Naive B cell (primary cell): ENCODE results near the gene SGO2. TPM values are rescaled to one million over a fixed set of nuclear protein-coding genes. Genes with fewer than 3 reads are reported as not detected.

ENCODE experiments used
- ATAC-seq, 2 donors: fragments of 150-1000 bp; cut with Tn5 transposase; 2 replicates each; pipeline ENCODE4 v1.10.0; 2021; ENCODE audit warnings: low read depth in 2 of 2, mild to moderate bottlenecking in 2 of 2, moderate library complexity in 2 of 2
- DNase-seq: peaks from one replicate; pipeline ENCODE4 v3.0.0; 2022
- H3K27ac Mint-ChIP-seq, 6 donors: one replicate each; pipeline ENCODE4 v1.8.0; 2020 to 2022; ENCODE audit warnings: mild to moderate bottlenecking in 6 of 6, mixed read lengths in 6 of 6, moderate library complexity in 5 of 6, inconsistent platforms in 2 of 6
- H3K27me3 Mint-ChIP-seq, 3 donors: one replicate each; pipeline ENCODE4 v1.8.0; 2021 to 2022; ENCODE audit warnings: mixed read lengths in 3 of 3, mild to moderate bottlenecking in 1 of 3
- H3K36me3 Mint-ChIP-seq, 2 donors: one replicate each; pipeline ENCODE4 v1.8.0; 2020 to 2022; ENCODE audit warnings: mixed read lengths in 2 of 2, inconsistent platforms in 1 of 2, mild to moderate bottlenecking in 1 of 2
- H3K4me1 Mint-ChIP-seq, 3 donors: one replicate each; pipeline ENCODE4 v1.8.0; 2020 to 2022; ENCODE audit warnings: mixed read lengths in 3 of 3, inconsistent platforms in 1 of 3, mild to moderate bottlenecking in 1 of 3, moderate library complexity in 1 of 3
- H3K4me3 Mint-ChIP-seq, 8 donors: one replicate each; pipeline ENCODE4 v1.8.0; 2020 to 2022; ENCODE audit warnings: mild to moderate bottlenecking in 8 of 8, mixed read lengths in 8 of 8, moderate library complexity in 8 of 8, inconsistent platforms in 2 of 8
- H3K9me3 Mint-ChIP-seq, 7 donors: one replicate each; pipeline ENCODE4 v1.8.0; 2020 to 2022; ENCODE audit warnings: mixed read lengths in 7 of 7, mild to moderate bottlenecking in 5 of 7, inconsistent platforms in 2 of 7, moderate library complexity in 1 of 7
- polyA plus RNA-seq, 6 donors: library from polyadenylated mRNA; unstranded; fragments of 300-500 nt; fragmentation: Illumina TruSeq; gene quantifications; one replicate each; pipeline ENCODE4 v1.2.3, GENCODE V29; 2021; ENCODE audit warnings: low read depth in 6 of 6

SGO2 gene
- polyA plus RNA-seq, 6 donors from 2014 or later = 0.09 to 4.0 (median 2.3) TPM

- Mint-ChIP-seq H3K9me3 (peaks cover 0 to 2% (median 0%) of the 10 kb centered on the region in 7 donors), H3K4me3 (peak overlapping the region in 7 of 8 donors; percentile 31 to 92 (median 48)), H3K36me3 (peaks cover 0 to 15% of the 10 kb centered on the region in 2 donors), H3K4me1 (peaks cover 11 to 14% (median 12%) of the 10 kb centered on the region in 3 donors), H3K27me3 (peaks cover 21 to 42% (median 27%) of the 10 kb centered on the region in 3 donors), H3K27ac (no peak overlapping the region)
- DNase-seq (no peak), ATAC-seq (no peak)
Observed at GRCh38 chr2:200587007-200587616, 61.1 kb downstream of the SGO2 start.

- Mint-ChIP-seq H3K36me3 (peaks cover 0 to 13% of the 10 kb centered on the region in 2 donors), H3K4me3 (no peak overlapping the region), H3K9me3 (peaks cover 0 to 2% (median 0%) of the 10 kb centered on the region in 7 donors), H3K4me1 (peaks cover 11 to 14% (median 12%) of the 10 kb centered on the region in 3 donors), H3K27me3 (peaks cover 13 to 33% (median 18%) of the 10 kb centered on the region in 3 donors), H3K27ac (no peak overlapping the region)
- DNase-seq = no peak
- no peak for ATAC-seq
Observed at GRCh38 chr2:200588076-200588678, 62.2 kb downstream of the SGO2 start.

GRCh38 chr2:200590090-200590489 is 64.1 kb downstream of the SGO2 start:
- peaks cover 4 to 7% (median 6%) of the 10 kb centered on the region in 3 donors for H3K4me1 Mint-ChIP-seq
- no peak for DNase-seq
- no peak overlapping the region for H3K4me3 Mint-ChIP-seq
- peaks cover 7 to 22% (median 9%) of the 10 kb centered on the region in 3 donors for H3K27me3 Mint-ChIP-seq
- no peak for ATAC-seq
- H3K36me3 Mint-ChIP-seq = no peaks in the 10 kb centered on the region
- H3K9me3 Mint-ChIP-seq = peaks cover 0 to 2% (median 0%) of the 10 kb centered on the region in 7 donors
- H3K27ac Mint-ChIP-seq = no peak overlapping the region

GRCh38 chr2:200591308-200591707 is 65.3 kb downstream of the SGO2 start:
- DNase-seq (no peak), ATAC-seq (no peak)
- Mint-ChIP-seq H3K4me3 (no peak overlapping the region), H3K4me1 (peaks cover 1 to 3% (median 1%) of the 10 kb centered on the region in 3 donors), H3K27ac (no peak overlapping the region), H3K36me3 (no peaks in the 10 kb centered on the region), H3K9me3 (peaks cover 0 to 2% (median 0%) of the 10 kb centered on the region in 7 donors), H3K27me3 (peaks cover 4 to 17% (median 9%) of the 10 kb centered on the region in 3 donors)

- peaks cover 4 to 15% (median 9%) of the 10 kb centered on the region in 3 donors for H3K27me3 Mint-ChIP-seq
Observed at GRCh38 chr2:200592406-200593075, 66.5 kb downstream of the SGO2 start.

GRCh38 chr2:200593905-200594304 is 67.9 kb downstream of the SGO2 start:
- Mint-ChIP-seq H3K4me1 (no peaks in the 10 kb centered on the region), H3K27me3 (peaks cover 4 to 15% (median 9%) of the 10 kb centered on the region in 3 donors), H3K4me3 (no peak overlapping the region), H3K9me3 (peaks cover 0 to 2% (median 0%) of the 10 kb centered on the region in 7 donors), H3K36me3 (no peaks in the 10 kb centered on the region), H3K27ac (no peak overlapping the region)
- DNase-seq = no peak
- no peak for ATAC-seq

More at GRCh38 chr2:200592406-200593075, 66.5 kb downstream of the SGO2 start:
- Mint-ChIP-seq H3K27ac (no peak overlapping the region), H3K9me3 (peaks cover 0 to 2% (median 0%) of the 10 kb centered on the region in 7 donors), H3K36me3 (no peaks in the 10 kb centered on the region), H3K4me1 (no peaks in the 10 kb centered on the region), H3K4me3 (no peak overlapping the region)
- ATAC-seq (no peak), DNase-seq (no peak)

- no peak overlapping the region for H3K27ac Mint-ChIP-seq
- DNase-seq = no peak
- H3K9me3 Mint-ChIP-seq = no peaks in the 10 kb centered on the region
- no peak for ATAC-seq
- no peaks in the 10 kb centered on the region for H3K4me1 Mint-ChIP-seq
- no peaks in the 10 kb centered on the region for H3K36me3 Mint-ChIP-seq
- no peak overlapping the region for H3K4me3 Mint-ChIP-seq
- H3K27me3 Mint-ChIP-seq = peaks cover 2 to 7% (median 4%) of the 10 kb centered on the region in 3 donors
Observed at GRCh38 chr2:200595913-200596312, 69.9 kb downstream of the SGO2 start.

- ATAC-seq (no peak), DNase-seq (no peak)
- Mint-ChIP-seq H3K27ac (no peak overlapping the region), H3K4me1 (no peaks in the 10 kb centered on the region), H3K27me3 (no peaks in the 10 kb centered on the region), H3K9me3 (no peaks in the 10 kb centered on the region), H3K4me3 (no peak overlapping the region), H3K36me3 (no peaks in the 10 kb centered on the region)
Observed at GRCh38 chr2:200596774-200597570, 71.0 kb downstream of the SGO2 start.

GRCh38 chr2:200599206-200599605 is 73.2 kb downstream of the SGO2 start:
- Mint-ChIP-seq H3K4me1 (no peaks in the 10 kb centered on the region), H3K27ac (no peak overlapping the region), H3K9me3 (no peaks in the 10 kb centered on the region), H3K36me3 (no peaks in the 10 kb centered on the region), H3K27me3 (no peaks in the 10 kb centered on the region), H3K4me3 (no peak overlapping the region)
- ATAC-seq = no peak
- DNase-seq = no peak

GRCh38 chr2:200600549-200601225 is 74.7 kb downstream of the SGO2 start:
- Mint-ChIP-seq H3K27me3 (no peaks in the 10 kb centered on the region), H3K4me1 (no peaks in the 10 kb centered on the region), H3K36me3 (no peaks in the 10 kb centered on the region), H3K4me3 (no peak overlapping the region), H3K27ac (no peak overlapping the region), H3K9me3 (no peaks in the 10 kb centered on the region)
- ATAC-seq (no peak), DNase-seq (no peak)

- DNase-seq (no peak), ATAC-seq (no peak)
- peaks cover 0 to 2% (median 0%) of the 10 kb centered on the region in 3 donors for H3K27me3 Mint-ChIP-seq
- no peak overlapping the region for H3K27ac Mint-ChIP-seq
- H3K4me3 Mint-ChIP-seq = no peak overlapping the region
- peaks cover 0 to 10% (median 1%) of the 10 kb centered on the region in 7 donors for H3K9me3 Mint-ChIP-seq
- no peaks in the 10 kb centered on the region for H3K36me3 Mint-ChIP-seq
- no peaks in the 10 kb centered on the region for H3K4me1 Mint-ChIP-seq
Observed at GRCh38 chr2:200602584-200602983, 76.6 kb downstream of the SGO2 start.

- H3K9me3 Mint-ChIP-seq = peaks cover 0 to 14% (median 4%) of the 10 kb centered on the region in 7 donors
- no peaks in the 10 kb centered on the region for H3K36me3 Mint-ChIP-seq
- no peaks in the 10 kb centered on the region for H3K4me1 Mint-ChIP-seq
- H3K27ac Mint-ChIP-seq = no peak overlapping the region
- DNase-seq (no peak), ATAC-seq (no peak)
- H3K27me3 Mint-ChIP-seq = peaks cover 0 to 7% (median 0%) of the 10 kb centered on the region in 3 donors
- no peak overlapping the region for H3K4me3 Mint-ChIP-seq
Observed at GRCh38 chr2:200603972-200604371, 78.0 kb downstream of the SGO2 start.
